ENCODE data around the gene PARD3B.

- no peak for TF ChIP-seq CTCF (conservative IDR thresholded peaks at IDR 0.05)
- TF ChIP-seq EZH2 (IDR thresholded peaks at IDR 0.05; ENCODE audit: low read depth), result no peak
Measured at GRCh38 chr2:204967199-204967960, 422.1 kb downstream of the PARD3B start.

Data from PC-9 (cell line).